Measurements from ENCODE around the gene CD82. TPM values are rescaled to one million over a fixed set of nuclear protein-coding genes. Genes with fewer than 3 reads are reported as not detected.

The CD82 gene
- total RNA-seq, 1 experiment from 2014 or later = 26.1 TPM

DNA sequence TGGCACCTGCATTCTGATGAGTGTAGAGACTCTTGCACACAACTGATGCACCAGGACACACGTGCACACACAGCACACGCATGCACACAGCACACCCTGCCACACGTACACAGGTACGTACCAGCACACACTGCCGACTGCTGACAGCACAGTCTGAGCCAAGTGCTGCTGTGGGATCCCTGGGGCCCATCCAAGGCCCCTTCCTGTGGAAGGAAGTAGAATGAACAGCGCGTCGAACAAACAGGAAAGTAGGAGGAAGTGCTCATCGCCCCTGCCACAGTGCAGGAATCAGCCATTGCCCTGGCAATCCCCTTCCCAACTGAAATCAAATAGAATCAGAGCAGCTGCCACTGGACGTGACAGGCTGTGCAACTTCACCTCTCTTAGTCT is 57.9 kb downstream of the CD82 start:
- Histone ChIP-seq H3K4me1 (ENCODE audit: control insufficient read depth, insufficient read depth, low read length) (no peaks in the 10 kb centered on the region), H3K27me3 (ENCODE audit: control insufficient read depth, insufficient read depth, low read length) (no peaks in the 10 kb centered on the region), H3K9me3 (ENCODE audit: control insufficient read depth, insufficient read depth, low read depth, low read length) (no peaks in the 10 kb centered on the region), H3K4me3 (ENCODE audit: low read depth in 2 of 2, low read length in 2 of 2) (no peak overlapping the region), H3K36me3 (ENCODE audit: control insufficient read depth, insufficient read depth, low read length) (no peaks in the 10 kb centered on the region), H3K27ac (ENCODE audit: low read length) (no peak overlapping the region)
- no peak for ATAC-seq
- in situ Hi-C loops (cut with HindIII; ENCODE audit: low pct_unique_long_range_greater_than_20kb, low sequenced_read_pairs) (no loop called here), intact Hi-C loops (cut with micrococcal nuclease; ENCODE audit: unreplicated experiment) (no loop called here)
- ChIA-PET POLR2A (no interaction called here), CTCF (interaction anchor here (1.1 kb wide), 1 partner anchor 288 kb away, joined by 7 read pairs; no protein-coding TSS in a partner anchor)
- DNase-seq (ENCODE audit: low read depth, low spot score) = no peak
- no TSS peak for BruUV-seq (replicated peaks)
- TF ChIP-seq, protein P1, sequence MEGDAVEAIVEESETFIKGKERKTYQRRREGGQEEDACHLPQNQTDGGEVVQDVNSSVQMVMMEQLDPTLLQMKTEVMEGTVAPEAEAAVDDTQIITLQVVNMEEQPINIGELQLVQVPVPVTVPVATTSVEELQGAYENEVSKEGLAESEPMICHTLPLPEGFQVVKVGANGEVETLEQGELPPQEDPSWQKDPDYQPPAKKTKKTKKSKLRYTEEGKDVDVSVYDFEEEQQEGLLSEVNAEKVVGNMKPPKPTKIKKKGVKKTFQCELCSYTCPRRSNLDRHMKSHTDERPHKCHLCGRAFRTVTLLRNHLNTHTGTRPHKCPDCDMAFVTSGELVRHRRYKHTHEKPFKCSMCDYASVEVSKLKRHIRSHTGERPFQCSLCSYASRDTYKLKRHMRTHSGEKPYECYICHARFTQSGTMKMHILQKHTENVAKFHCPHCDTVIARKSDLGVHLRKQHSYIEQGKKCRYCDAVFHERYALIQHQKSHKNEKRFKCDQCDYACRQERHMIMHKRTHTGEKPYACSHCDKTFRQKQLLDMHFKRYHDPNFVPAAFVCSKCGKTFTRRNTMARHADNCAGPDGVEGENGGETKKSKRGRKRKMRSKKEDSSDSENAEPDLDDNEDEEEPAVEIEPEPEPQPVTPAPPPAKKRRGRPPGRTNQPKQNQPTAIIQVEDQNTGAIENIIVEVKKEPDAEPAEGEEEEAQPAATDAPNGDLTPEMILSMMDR (IDR thresholded peaks at IDR 0.05) = no peak
- TF ChIP-seq SIN3A (IDR thresholded peaks at IDR 0.05; ENCODE audit: borderline replicate concordance, insufficient read depth, low read depth, low read length) (no peak), TCF7L2 (IDR thresholded peaks at IDR 0.05; ENCODE audit: low read depth, low read length) (no peak), POLR2AphosphoS5 (IDR thresholded peaks at IDR 0.05; ENCODE audit: low read depth, low read length) (no peak)
- TF ChIP-seq, protein P2, sequence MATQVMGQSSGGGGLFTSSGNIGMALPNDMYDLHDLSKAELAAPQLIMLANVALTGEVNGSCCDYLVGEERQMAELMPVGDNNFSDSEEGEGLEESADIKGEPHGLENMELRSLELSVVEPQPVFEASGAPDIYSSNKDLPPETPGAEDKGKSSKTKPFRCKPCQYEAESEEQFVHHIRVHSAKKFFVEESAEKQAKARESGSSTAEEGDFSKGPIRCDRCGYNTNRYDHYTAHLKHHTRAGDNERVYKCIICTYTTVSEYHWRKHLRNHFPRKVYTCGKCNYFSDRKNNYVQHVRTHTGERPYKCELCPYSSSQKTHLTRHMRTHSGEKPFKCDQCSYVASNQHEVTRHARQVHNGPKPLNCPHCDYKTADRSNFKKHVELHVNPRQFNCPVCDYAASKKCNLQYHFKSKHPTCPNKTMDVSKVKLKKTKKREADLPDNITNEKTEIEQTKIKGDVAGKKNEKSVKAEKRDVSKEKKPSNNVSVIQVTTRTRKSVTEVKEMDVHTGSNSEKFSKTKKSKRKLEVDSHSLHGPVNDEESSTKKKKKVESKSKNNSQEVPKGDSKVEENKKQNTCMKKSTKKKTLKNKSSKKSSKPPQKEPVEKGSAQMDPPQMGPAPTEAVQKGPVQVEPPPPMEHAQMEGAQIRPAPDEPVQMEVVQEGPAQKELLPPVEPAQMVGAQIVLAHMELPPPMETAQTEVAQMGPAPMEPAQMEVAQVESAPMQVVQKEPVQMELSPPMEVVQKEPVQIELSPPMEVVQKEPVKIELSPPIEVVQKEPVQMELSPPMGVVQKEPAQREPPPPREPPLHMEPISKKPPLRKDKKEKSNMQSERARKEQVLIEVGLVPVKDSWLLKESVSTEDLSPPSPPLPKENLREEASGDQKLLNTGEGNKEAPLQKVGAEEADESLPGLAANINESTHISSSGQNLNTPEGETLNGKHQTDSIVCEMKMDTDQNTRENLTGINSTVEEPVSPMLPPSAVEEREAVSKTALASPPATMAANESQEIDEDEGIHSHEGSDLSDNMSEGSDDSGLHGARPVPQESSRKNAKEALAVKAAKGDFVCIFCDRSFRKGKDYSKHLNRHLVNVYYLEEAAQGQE (IDR thresholded peaks at IDR 0.05; ENCODE audit: insufficient read depth in 1 of 2, low read depth in 2 of 2, low read length in 1 of 2) = no peak

DNA sequence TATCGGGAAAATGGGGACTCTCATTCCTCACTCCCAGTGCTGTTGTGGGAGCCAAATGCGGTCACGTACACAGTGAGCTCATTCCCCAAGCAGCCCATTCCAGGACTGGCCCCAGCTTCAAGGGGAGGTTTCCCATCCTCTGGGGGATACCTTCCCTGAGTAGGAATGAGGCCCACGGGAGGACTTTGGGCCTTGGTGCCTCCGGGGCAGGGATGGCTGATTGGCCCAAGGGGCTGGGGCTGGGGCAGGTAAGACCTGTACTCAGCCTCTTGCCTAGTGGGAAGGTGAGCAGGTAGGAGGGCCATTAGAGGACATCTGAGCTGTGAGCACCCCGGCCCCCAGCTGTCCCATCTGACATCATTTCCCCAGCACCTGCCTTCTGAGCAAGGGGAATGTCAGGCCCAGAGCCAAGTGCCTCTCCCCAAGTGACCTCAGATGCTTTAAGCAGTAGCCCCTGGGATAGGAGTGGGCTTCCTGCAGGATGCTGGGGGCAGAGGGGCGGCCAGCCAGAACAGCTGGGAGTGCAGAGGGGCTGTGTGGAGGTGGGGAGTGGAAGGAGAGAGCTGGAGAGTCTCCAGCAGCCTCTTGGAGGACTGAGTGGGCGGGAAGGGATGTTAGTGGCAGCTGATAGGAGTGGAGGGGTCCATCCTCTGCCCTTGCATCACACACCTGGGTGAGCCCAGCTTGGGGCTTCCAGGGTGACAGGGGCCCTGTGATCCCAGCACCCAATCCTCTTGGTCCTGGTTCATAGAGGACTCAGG is 58.4 kb downstream of the CD82 start:
- in situ Hi-C loops (cut with HindIII; ENCODE audit: low pct_unique_long_range_greater_than_20kb, low sequenced_read_pairs) = no loop called here
- ATAC-seq = no peak
- CTCF ChIA-PET = no interaction called here

More for the DNA sequence above, 58.4 kb downstream of the CD82 start:
- H3K27me3 ChIP-seq (ENCODE audit: control insufficient read depth, insufficient read depth, low read length) = no peaks in the 10 kb centered on the region; the same call in 1 of the 2 replicates
- H3K36me3 ChIP-seq (ENCODE audit: control insufficient read depth, insufficient read depth, low read length) = no peaks in the 10 kb centered on the region
- intact Hi-C loops (cut with micrococcal nuclease; ENCODE audit: unreplicated experiment) = no loop called here
- no peaks in the 10 kb centered on the region for H3K9me3 ChIP-seq (ENCODE audit: control insufficient read depth, insufficient read depth, low read depth, low read length)
- BruUV-seq (replicated peaks) = no TSS peak
- H3K4me1 ChIP-seq (ENCODE audit: control insufficient read depth, insufficient read depth, low read length) = no peaks in the 10 kb centered on the region
- POLR2A ChIA-PET = no interaction called here
- H3K27ac ChIP-seq (ENCODE audit: low read length) = no peak overlapping the region
- H3K4me3 ChIP-seq (ENCODE audit: low read depth in 2 of 2, low read length in 2 of 2) = no peak overlapping the region
- no peak for DNase-seq (ENCODE audit: low read depth, low spot score)
- TF ChIP-seq POLR2AphosphoS5 (IDR thresholded peaks at IDR 0.05; ENCODE audit: low read depth, low read length) (no peak), TCF7L2 (IDR thresholded peaks at IDR 0.05; ENCODE audit: low read depth, low read length) (no peak), SIN3A (IDR thresholded peaks at IDR 0.05; ENCODE audit: borderline replicate concordance, insufficient read depth, low read depth, low read length) (no peak)
- TF ChIP-seq, protein P1 (IDR thresholded peaks at IDR 0.05) = no peak
